ENCODE measurements around the gene COASY. TPM values are rescaled to one million over a fixed set of nuclear protein-coding genes. Genes with fewer than 3 reads are reported as not detected.

Gene COASY
- total and polyA plus RNA-seq, 2 of the 4 experiments (the other 2 are of a cell fraction), result 10.6 to 44.0 TPM

- Histone ChIP-seq H2BK120ac (ENCODE audit: low read depth, low read length) (peak overlapping the region; percentile 100), H3K9me3 (ENCODE audit: control insufficient read depth, insufficient read depth, low read length) (no peaks in the 10 kb centered on the region), H2BK5ac (ENCODE audit: low read depth, low read length, poor library complexity, severe bottlenecking) (peak overlapping the region; percentile 99), H3K9ac (ENCODE audit: low read depth, low read length) (peak overlapping the region; percentile 57; the same call in 1 of the 2 replicates), H3K4ac (ENCODE audit: low read depth, low read length) (peak overlapping the region; percentile 100), H2AK5ac (ENCODE audit: low read depth, low read length) (peak overlapping the region; percentile 99), H3K4me1 (ENCODE audit: control insufficient read depth, insufficient read depth, low read length) (peaks cover 71% of the 10 kb centered on the region), H4K91ac (ENCODE audit: insufficient read depth, low read depth, low read length) (peak overlapping the region; percentile 100), H3K27me3 (ENCODE audit: control insufficient read depth, insufficient read depth, low read length) (no peaks in the 10 kb centered on the region), H2AK9ac (replicated peaks; ENCODE audit: low read depth, low read length, poor library complexity) (peak overlapping the region; percentile 12), H3K56ac (ENCODE audit: extremely low read depth, insufficient read depth, low read length) (peak overlapping the region; percentile 97), H3K4me2 (ENCODE audit: low read depth, low read length) (no peak overlapping the region), H2BK20ac (ENCODE audit: low read depth, low read length) (peak overlapping the region; percentile 99), H3K14ac (replicated peaks; ENCODE audit: low read depth, low read length) (peak overlapping the region; percentile 99), H3K79me1 (ENCODE audit: low read depth in 1 of 2, low read length in 2 of 2) (peaks cover 9 to 60% of the 10 kb centered on the region in 2 experiments; a peak in 3 of 4 replicates), H3K36me3 (ENCODE audit: control insufficient read depth, insufficient read depth, low read length) (peaks cover 2% of the 10 kb centered on the region; the same call in 1 of the 2 replicates), H4K8ac (ENCODE audit: low read depth in 2 of 2, low read length in 2 of 2) (peak overlapping the region; percentile 98 to 100), H2AFZ (replicated peaks; ENCODE audit: low read length, poor library complexity) (peak overlapping the region; percentile 62), H4K5ac (ENCODE audit: low read depth, low read length) (peak overlapping the region; percentile 97; the same call in 1 of the 2 replicates), H2BK15ac (ENCODE audit: low read depth, low read length) (peak overlapping the region; percentile 99), H4K20me1 (ENCODE audit: insufficient read depth, low read length) (no peaks in the 10 kb centered on the region; the same call in 1 of the 2 replicates), H3K18ac (ENCODE audit: low read depth, low read length) (peak overlapping the region; percentile 95; the same call in 1 of the 2 replicates), H3K9me1 (ENCODE audit: insufficient read depth, low read length) (peaks cover 37% of the 10 kb centered on the region), H3K23ac (ENCODE audit: low read depth, low read length) (peak overlapping the region; percentile 97; the same call in 1 of the 2 replicates), H3K4me3 (ENCODE audit: insufficient read depth, low read depth, low read length) (no peak overlapping the region), H3K27ac (ENCODE audit: insufficient read depth, low read length) (peak overlapping the region; percentile 99)
- DNase-seq (peak; percentile 92), ATAC-seq (ENCODE audit: low read depth) (peak; percentile 51)
- TF ChIP-seq CEBPB (IDR thresholded peaks at IDR 0.05; ENCODE audit: low read depth, low read length) (no peak), FOS (IDR thresholded peaks at IDR 0.05; ENCODE audit: low read depth, low read length) (no peak), NFE2L2 (IDR thresholded peaks at IDR 0.05; ENCODE audit: low read depth, low read length) (no peak), MXI1 (IDR thresholded peaks at IDR 0.05; ENCODE audit: borderline replicate concordance, low read depth, low read length) (no peak), BHLHE40 (IDR thresholded peaks at IDR 0.05; ENCODE audit: low read depth, low read length) (no peak), CHD1 (IDR thresholded peaks at IDR 0.05; ENCODE audit: low read depth, low read length) (no peak), MAFK (IDR thresholded peaks at IDR 0.05; ENCODE audit: low read depth, low read length) (no peak), USF2 (IDR thresholded peaks at IDR 0.05; ENCODE audit: low read depth, low read length) (peak; percentile 40; the same call in 1 of the 2 replicates), SMC3 (IDR thresholded peaks at IDR 0.05; ENCODE audit: low read depth, low read length) (peak; percentile 86), MAZ (IDR thresholded peaks at IDR 0.05; ENCODE audit: borderline replicate concordance, low read depth, low read length) (no peak), CTCF (conservative IDR thresholded peaks at IDR 0.05; ENCODE audit: low read depth, low read length) (peak; percentile 99), RCOR1 (IDR thresholded peaks at IDR 0.05; ENCODE audit: insufficient replicate concordance, low read length) (no peak), RFX5 (IDR thresholded peaks at IDR 0.05; ENCODE audit: low read depth, low read length) (no peak), ELK1 (IDR thresholded peaks at IDR 0.05; ENCODE audit: borderline replicate concordance, low read depth, low read length) (no peak), RAD21 (IDR thresholded peaks at IDR 0.05; ENCODE audit: low read length) (peak; percentile 90)
- POLR2A ChIA-PET (ENCODE audit: unreplicated experiment), result interaction anchor here (4.2 kb wide), 1 partner anchor 95 kb away, joined by 17 read pairs; the partner anchor contains the start of gene CAVIN1
- dilution Hi-C loops (cut with HindIII; ENCODE audit: low sequenced_read_pairs, unreplicated experiment) (no loop called here), intact Hi-C loops (cut with micrococcal nuclease) (loop anchor here (2.0 to 5.0 kb wide), 3 partner anchors 89 to 195 kb away; no protein-coding TSS in a partner anchor), in situ Hi-C loops (cut with MboI; ENCODE audit: low sequenced_read_pairs) (no loop called here)
- 0% methylated on average over 2 of the region's 9 CpGs; no CpG with 5 or more reads in 1 of the 2 experiments for WGBS, 2 experiments (ENCODE audit: extremely low coverage in 2 of 2, insufficient read length in 1 of 2)
- no TSS peak for BruUV-seq (replicated peaks)
- CTCF ChIA-PET, result interaction anchor here (0.5 to 2.8 kb wide), 9 partner anchors 10 to 551 kb away, joined by 3 to 14 read pairs (median 4); partner anchors contain the start of gene CAVIN1
These were observed 44.4 kb upstream of the COASY start for GRCh38 chr17:42517516-42517915.

Data from IMR-90 (cell line).